Endothelial cell of umbilical vein (primary cell): ENCODE measurements around the gene KCNJ15. TPM values are rescaled to one million over a fixed set of nuclear protein-coding genes. Genes with fewer than 3 reads are reported as not detected.

Experiments used
- BruUV-seq: library from RNA; stranded (reverse); fragments of 400-500 nt; replicated peaks from 2 replicates; lab custom pipeline; 2021; lab: Mats Ljungman, UMichigan
- CTCF ChIA-PET: fragments of 300-600, 350-600 bp; sonication (Branson Sonifier 250); formaldehyde crosslinking; loops from one replicate; lab custom pipeline; 2021; ENCODE audit warnings: antibody characterized with exemption, inconsistent platforms; lab: Charles Lee
- POLR2A ChIA-PET: fragments of 300-600, 350-600 bp; sonication (Branson Sonifier 250); formaldehyde crosslinking; loops from one replicate; lab custom pipeline; 2021; ENCODE audit warnings: antibody characterized with exemption, inconsistent platforms; lab: Charles Lee
- DNase-seq: peaks from one replicate; pipeline ENCODE4 v3.0.0-alpha.2; 2011; ENCODE audit warnings: low read depth, low spot score
- FAIRE-seq: peaks from 2 replicates; lab custom pipeline; 2011; peaks lifted over from hg19 to GRCh38; lab: Jason Lieb, UNC
- H2AFZ ChIP-seq: 2 replicates; pipeline ENCODE4 v1.6.0; 2012; ENCODE audit warnings: low read depth, low read length, control low read depth, inconsistent platforms
- H3K27ac ChIP-seq: 2 replicates; pipeline ENCODE4 v1.5.1; 2011; ENCODE audit warnings: low read depth, mild to moderate bottlenecking, control low read depth, low read length, moderate library complexity; ENCODE audit not compliant: insufficient read depth
- H3K27me3 ChIP-seq, 2 experiments: 2 replicates each; pipeline versions ENCODE4 v1.6.0 to v1.6.1; 2011; ENCODE audit warnings: low read length in 2 of 2, mixed read lengths in 1 of 2; ENCODE audit not compliant: control insufficient read depth in 2 of 2, insufficient read depth in 2 of 2
- H3K36me3 ChIP-seq, 2 experiments: 2 replicates in 1 of 2; 3 replicates in 1 of 2; pipeline ENCODE4 v1.5.1; 2011; ENCODE audit warnings: low read length in 2 of 2, mild to moderate bottlenecking in 1 of 2, moderate library complexity in 1 of 2; ENCODE audit not compliant: control insufficient read depth in 2 of 2, insufficient read depth in 2 of 2; ENCODE audit errors: extremely low read depth in 1 of 2
- H3K4me1 ChIP-seq: 3 replicates; pipeline ENCODE4 v1.5.1; 2011; ENCODE audit warnings: mild to moderate bottlenecking, low read length; ENCODE audit not compliant: control insufficient read depth, insufficient read depth; ENCODE audit errors: extremely low read depth
- H3K4me2 ChIP-seq: 2 replicates; pipeline ENCODE4 v1.6.1; 2011; ENCODE audit warnings: low read length, control low read depth, mixed read lengths; ENCODE audit not compliant: insufficient read depth
- H3K4me3 ChIP-seq, 3 experiments: fragments of 200-600 bp in 1 of 3; sonication (generic), shearing (Covaris generic) in 1 of 3; replicated peaks in 1 of 3; 2 replicates each; pipeline ENCODE4 v1.5.1; 2011 to 2016; ENCODE audit warnings: control low read depth in 3 of 3, low read length in 3 of 3, mild to moderate bottlenecking in 2 of 3, inconsistent platforms in 1 of 3, low read depth in 1 of 3, moderate library complexity in 1 of 3; ENCODE audit not compliant: insufficient read depth in 1 of 3
- H3K79me2 ChIP-seq: 2 replicates; pipeline ENCODE4 v1.6.0; 2012; ENCODE audit warnings: low read length, inconsistent platforms; ENCODE audit not compliant: control insufficient read depth, insufficient read depth
- H3K9ac ChIP-seq: replicated peaks from 2 replicates; pipeline ENCODE3; 2011; ENCODE audit warnings: low read length, control low read depth; ENCODE audit not compliant: insufficient read depth; ENCODE audit errors: extremely low read depth
- H3K9me1 ChIP-seq: replicated peaks from 3 replicates; pipeline ENCODE4 v1.6.0; 2011; ENCODE audit warnings: mild to moderate bottlenecking, low read length; ENCODE audit not compliant: control insufficient read depth, insufficient read depth; ENCODE audit errors: extremely low read depth
- H3K9me3 ChIP-seq: replicated peaks from 2 replicates; pipeline ENCODE4 v1.5.1; 2012; ENCODE audit warnings: low read length, inconsistent platforms; ENCODE audit not compliant: control insufficient read depth, insufficient read depth
- H4K20me1 ChIP-seq: replicated peaks from 2 replicates; pipeline ENCODE3; 2011; ENCODE audit warnings: mild to moderate bottlenecking, low read length; ENCODE audit not compliant: control insufficient read depth, insufficient read depth; ENCODE audit errors: extremely low read depth
- EZH2 ChIP-seq: IDR thresholded peaks from 2 replicates; pipeline ENCODE4 v1.6.1; 2012; ENCODE audit warnings: borderline replicate concordance, low read depth, mild to moderate bottlenecking, moderate library complexity, low read length, inconsistent platforms; ENCODE audit not compliant: severe bottlenecking
- FOS ChIP-seq: IDR thresholded peaks from 2 replicates; pipeline ENCODE4 v1.6.1; 2011; ENCODE audit warnings: mild to moderate bottlenecking, low read length, moderate library complexity, borderline replicate concordance; ENCODE audit not compliant: insufficient read depth
- GATA2 ChIP-seq: IDR thresholded peaks from 2 replicates; pipeline ENCODE4 v1.7.0; 2011; ENCODE audit warnings: low read depth, mild to moderate bottlenecking, moderate library complexity, mixed read lengths, low read length; ENCODE audit not compliant: insufficient read length, insufficient read depth
- JUN ChIP-seq: IDR thresholded peaks from 2 replicates; pipeline ENCODE4 v1.6.1; 2011; ENCODE audit warnings: borderline replicate concordance, low read depth; ENCODE audit not compliant: insufficient read length, insufficient read depth
- MYC ChIP-seq: IDR thresholded peaks from one replicate; pipeline ENCODE4 v1.6.1; 2011; ENCODE audit warnings: mild to moderate bottlenecking, low read depth, low read length
- POLR2A ChIP-seq: IDR thresholded peaks from 2 replicates; pipeline ENCODE4 v1.6.1; 2012; ENCODE audit warnings: low read depth, mild to moderate bottlenecking, control low read depth, low read length
- POLR2AphosphoS5 ChIP-seq: IDR thresholded peaks from 2 replicates; pipeline ENCODE4 v1.6.1; 2012; ENCODE audit warnings: low read depth, mild to moderate bottlenecking, control low read depth, low read length, moderate library complexity; ENCODE audit not compliant: insufficient read depth
- dilution Hi-C: fragments of 300-500 bp; cut with MboI; formaldehyde crosslinking; loops from one replicate; pipeline ENCODE4 v1.15.0; 2019; ENCODE audit warnings: low sequenced_read_pairs; ENCODE audit not compliant: extremely low pct_ligation_motif_present
- intact Hi-C: fragments of 100-400 bp; cut with micrococcal nuclease; formaldehyde crosslinking; loops from one replicate; pipeline ENCODE4 v1.10.0; 2022
- polyA plus RNA-seq, 4 experiments: library from polyadenylated mRNA; depleted of rRNA in 3 of 4; stranded (reverse) in 3 of 4; unstranded in 1 of 4; fragments of >200 nt; gene quantifications; 2 replicates each; pipeline versions ENCODE4 v1.2.1 to v1.2.3, GENCODE V29; 2011 to 2012; ENCODE audit warnings: missing spikeins in 1 of 4
- total RNA-seq: library from RNA; stranded (reverse); gene quantifications from 2 replicates; pipeline ENCODE4 v1.2.3, GENCODE V29; 2021
- TF ChIP-seq, protein P1 (sequence below): IDR thresholded peaks from 2 replicates; pipeline ENCODE4 v1.6.1; 2011; ENCODE audit not compliant: insufficient read depth, insufficient read length
- TF ChIP-seq, protein P2 (sequence below), 2 donors: IDR thresholded peaks; 1 replicate in 1 of 2; 2 replicates in 1 of 2; pipeline ENCODE4 v1.5.1; 2011; ENCODE audit warnings: low read length in 2 of 2, mild to moderate bottlenecking in 2 of 2, moderate library complexity in 2 of 2, control low read depth in 1 of 2, inconsistent platforms in 1 of 2, low read depth in 1 of 2; ENCODE audit not compliant: insufficient read depth in 1 of 2; ENCODE audit errors: extremely low read depth in 1 of 2

KCNJ15 gene
- total and polyA plus RNA-seq, 2 donors (not counting 3 experiments of a cell fraction or from before 2014, with no cell fraction given): 1.4 to 1.5 TPM

- Histone ChIP-seq H2AFZ (no peak overlapping the region), H3K36me3 (no peaks in the 10 kb centered on the region), H3K4me3 (no peak overlapping the region), H3K9ac (no peak overlapping the region), H3K27ac (no peak overlapping the region), H3K79me2 (no peaks in the 10 kb centered on the region), H3K9me3 (no peaks in the 10 kb centered on the region), H4K20me1 (no peaks in the 10 kb centered on the region), H3K9me1 (no peaks in the 10 kb centered on the region), H3K27me3 (peaks cover 6 to 8% of the 10 kb centered on the region in 2 experiments), H3K4me2 (no peak overlapping the region), H3K4me1 (no peaks in the 10 kb centered on the region)
- CTCF ChIA-PET: interaction anchor here (0.5 to 2.1 kb wide), 7 partner anchors 9 to 298 kb away, joined by 3 to 7 read pairs (median 4); no protein-coding TSS in a partner anchor
- POLR2A ChIA-PET: no interaction called here
- TF ChIP-seq GATA2 (peak; percentile 25), FOS (peak; percentile 18), MYC (no peak)
- dilution Hi-C loops: no loop called here
- intact Hi-C loops: no loop called here
- FAIRE-seq (peak; percentile 74), DNase-seq (no peak)
- no TSS peak for BruUV-seq
Measured at GRCh38 chr21:38323721-38324531, 67.1 kb downstream of the KCNJ15 start.

GRCh38 chr21:38325216-38325615, 68.4 kb downstream of the KCNJ15 start:
- H2AFZ ChIP-seq: no peak overlapping the region
- dilution Hi-C loops: no loop called here
- H3K36me3 ChIP-seq: no peaks in the 10 kb centered on the region
- H3K9me1 ChIP-seq: no peaks in the 10 kb centered on the region
- H4K20me1 ChIP-seq: no peaks in the 10 kb centered on the region
- POLR2A ChIA-PET: no interaction called here
- no peak overlapping the region for H3K4me3 ChIP-seq
- H3K9me3 ChIP-seq: no peaks in the 10 kb centered on the region
- no peak for FAIRE-seq
- no peak for DNase-seq
- H3K27me3 ChIP-seq: peaks cover 6 to 8% of the 10 kb centered on the region in 2 experiments
- H3K79me2 ChIP-seq: no peaks in the 10 kb centered on the region
- no TSS peak for BruUV-seq
- H3K4me1 ChIP-seq: no peaks in the 10 kb centered on the region
- no peak overlapping the region for H3K27ac ChIP-seq
- no peak overlapping the region for H3K4me2 ChIP-seq
- intact Hi-C loops: no loop called here
- no peak for TF ChIP-seq EZH2
- TF ChIP-seq FOS: no peak
- TF ChIP-seq POLR2A: no peak
- no peak for TF ChIP-seq GATA2
- no peak for TF ChIP-seq MYC
- TF ChIP-seq, protein P1, sequence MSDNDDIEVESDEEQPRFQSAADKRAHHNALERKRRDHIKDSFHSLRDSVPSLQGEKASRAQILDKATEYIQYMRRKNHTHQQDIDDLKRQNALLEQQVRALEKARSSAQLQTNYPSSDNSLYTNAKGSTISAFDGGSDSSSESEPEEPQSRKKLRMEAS: no peak
- no peak for TF ChIP-seq POLR2AphosphoS5
- TF ChIP-seq, protein P2, sequence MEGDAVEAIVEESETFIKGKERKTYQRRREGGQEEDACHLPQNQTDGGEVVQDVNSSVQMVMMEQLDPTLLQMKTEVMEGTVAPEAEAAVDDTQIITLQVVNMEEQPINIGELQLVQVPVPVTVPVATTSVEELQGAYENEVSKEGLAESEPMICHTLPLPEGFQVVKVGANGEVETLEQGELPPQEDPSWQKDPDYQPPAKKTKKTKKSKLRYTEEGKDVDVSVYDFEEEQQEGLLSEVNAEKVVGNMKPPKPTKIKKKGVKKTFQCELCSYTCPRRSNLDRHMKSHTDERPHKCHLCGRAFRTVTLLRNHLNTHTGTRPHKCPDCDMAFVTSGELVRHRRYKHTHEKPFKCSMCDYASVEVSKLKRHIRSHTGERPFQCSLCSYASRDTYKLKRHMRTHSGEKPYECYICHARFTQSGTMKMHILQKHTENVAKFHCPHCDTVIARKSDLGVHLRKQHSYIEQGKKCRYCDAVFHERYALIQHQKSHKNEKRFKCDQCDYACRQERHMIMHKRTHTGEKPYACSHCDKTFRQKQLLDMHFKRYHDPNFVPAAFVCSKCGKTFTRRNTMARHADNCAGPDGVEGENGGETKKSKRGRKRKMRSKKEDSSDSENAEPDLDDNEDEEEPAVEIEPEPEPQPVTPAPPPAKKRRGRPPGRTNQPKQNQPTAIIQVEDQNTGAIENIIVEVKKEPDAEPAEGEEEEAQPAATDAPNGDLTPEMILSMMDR (IDR thresholded peaks at IDR 0.05; ENCODE audit: extremely low read depth in 1 of 2, insufficient read depth in 1 of 2, low read depth in 1 of 2, low read length in 2 of 2): no peak
- TF ChIP-seq JUN: no peak
- H3K9ac ChIP-seq: no peak overlapping the region
- CTCF ChIA-PET: interaction anchor here (0.8 to 1.5 kb wide), 5 partner anchors 13 to 155 kb away, joined by 3 to 7 read pairs (median 3); no protein-coding TSS in a partner anchor
